Retinal pigment epithelial cell (primary cell): Measurements from ENCODE around the gene NUTM1.

ENCODE experiments used
- DNase-seq: peaks from one replicate; pipeline ENCODE4 v3.0.0-alpha.2; 2010; ENCODE audit warnings: low read depth
- H3K4me3 ChIP-seq: 2 replicates; pipeline ENCODE4 v1.5.1; 2011; ENCODE audit warnings: mild to moderate bottlenecking, low read length, control low read depth, moderate library complexity
- TF ChIP-seq, protein P1 (sequence below): conservative IDR thresholded peaks from 2 replicates; pipeline ENCODE4 v1.5.1; 2011; ENCODE audit warnings: low read depth, low read length, control low read depth, inconsistent platforms

The NUTM1 gene

DNA sequence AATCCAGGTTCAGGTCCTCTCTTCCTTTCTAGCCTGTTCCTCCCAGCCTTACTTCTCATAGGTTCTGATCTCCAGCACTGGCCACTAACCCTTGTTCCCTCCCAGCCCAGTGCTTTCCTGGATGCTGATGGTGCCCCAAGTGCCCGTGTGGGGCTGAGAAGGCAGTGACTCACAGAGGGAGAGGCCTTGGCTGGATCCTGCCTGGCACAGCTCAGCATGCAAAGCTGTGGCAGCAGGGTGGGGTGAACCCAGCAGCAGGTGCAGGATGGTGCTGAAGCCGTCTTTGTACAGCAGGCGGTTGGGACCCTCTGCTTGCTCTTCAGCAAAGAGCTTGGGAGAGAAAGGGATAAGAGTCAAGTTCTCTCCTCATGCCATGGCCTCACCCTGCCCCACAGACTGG, 16.3 kb downstream of the NUTM1 start:
- no peak for DNase-seq
- TF ChIP-seq, protein P1, sequence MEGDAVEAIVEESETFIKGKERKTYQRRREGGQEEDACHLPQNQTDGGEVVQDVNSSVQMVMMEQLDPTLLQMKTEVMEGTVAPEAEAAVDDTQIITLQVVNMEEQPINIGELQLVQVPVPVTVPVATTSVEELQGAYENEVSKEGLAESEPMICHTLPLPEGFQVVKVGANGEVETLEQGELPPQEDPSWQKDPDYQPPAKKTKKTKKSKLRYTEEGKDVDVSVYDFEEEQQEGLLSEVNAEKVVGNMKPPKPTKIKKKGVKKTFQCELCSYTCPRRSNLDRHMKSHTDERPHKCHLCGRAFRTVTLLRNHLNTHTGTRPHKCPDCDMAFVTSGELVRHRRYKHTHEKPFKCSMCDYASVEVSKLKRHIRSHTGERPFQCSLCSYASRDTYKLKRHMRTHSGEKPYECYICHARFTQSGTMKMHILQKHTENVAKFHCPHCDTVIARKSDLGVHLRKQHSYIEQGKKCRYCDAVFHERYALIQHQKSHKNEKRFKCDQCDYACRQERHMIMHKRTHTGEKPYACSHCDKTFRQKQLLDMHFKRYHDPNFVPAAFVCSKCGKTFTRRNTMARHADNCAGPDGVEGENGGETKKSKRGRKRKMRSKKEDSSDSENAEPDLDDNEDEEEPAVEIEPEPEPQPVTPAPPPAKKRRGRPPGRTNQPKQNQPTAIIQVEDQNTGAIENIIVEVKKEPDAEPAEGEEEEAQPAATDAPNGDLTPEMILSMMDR: no peak
- no peak overlapping the region for H3K4me3 ChIP-seq

DNA sequence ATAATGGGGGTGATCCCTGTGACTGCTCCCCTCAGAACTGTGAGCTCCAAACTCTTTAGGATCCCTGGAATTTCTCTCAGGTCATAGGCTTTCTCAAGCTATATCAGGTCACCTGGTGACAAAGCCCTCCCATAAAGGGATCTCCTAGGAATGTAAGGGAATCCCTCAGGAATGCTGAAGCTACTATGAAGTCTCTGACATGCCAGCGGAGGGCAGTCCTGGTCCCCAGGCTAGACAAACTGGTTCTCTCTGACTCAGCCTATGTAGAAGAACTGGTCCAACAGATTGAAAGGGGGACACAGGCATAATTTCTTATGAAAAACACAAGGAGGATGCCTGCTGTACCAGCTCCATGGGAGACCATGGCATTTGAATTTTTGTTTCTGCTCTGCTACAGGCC, 17.2 kb downstream of the NUTM1 start:
- TF ChIP-seq, protein P1: no peak
- no peak overlapping the region for H3K4me3 ChIP-seq
- DNase-seq: no peak

DNA sequence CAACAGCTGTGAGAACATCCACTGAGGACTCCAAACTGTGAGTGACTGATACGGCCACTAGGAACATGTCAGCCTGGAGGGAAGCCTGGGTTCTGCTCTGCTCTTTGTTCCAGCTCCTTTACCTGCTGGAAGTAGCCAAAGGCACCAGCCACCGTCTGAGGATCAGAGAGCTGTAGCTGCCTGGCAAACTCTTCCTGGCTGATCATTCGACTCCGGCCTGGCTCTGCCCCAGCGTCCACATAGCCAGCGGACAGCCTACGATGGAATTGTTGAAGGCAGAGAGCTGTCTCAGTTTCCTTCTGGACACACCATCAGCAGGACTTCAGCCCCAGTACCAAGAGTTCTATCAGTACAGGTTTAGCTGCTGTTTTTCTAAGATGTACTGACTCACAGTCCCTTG, 18.2 kb downstream of the NUTM1 start:
- no peak overlapping the region for H3K4me3 ChIP-seq
- no peak for DNase-seq
- TF ChIP-seq, protein P1: no peak

DNA sequence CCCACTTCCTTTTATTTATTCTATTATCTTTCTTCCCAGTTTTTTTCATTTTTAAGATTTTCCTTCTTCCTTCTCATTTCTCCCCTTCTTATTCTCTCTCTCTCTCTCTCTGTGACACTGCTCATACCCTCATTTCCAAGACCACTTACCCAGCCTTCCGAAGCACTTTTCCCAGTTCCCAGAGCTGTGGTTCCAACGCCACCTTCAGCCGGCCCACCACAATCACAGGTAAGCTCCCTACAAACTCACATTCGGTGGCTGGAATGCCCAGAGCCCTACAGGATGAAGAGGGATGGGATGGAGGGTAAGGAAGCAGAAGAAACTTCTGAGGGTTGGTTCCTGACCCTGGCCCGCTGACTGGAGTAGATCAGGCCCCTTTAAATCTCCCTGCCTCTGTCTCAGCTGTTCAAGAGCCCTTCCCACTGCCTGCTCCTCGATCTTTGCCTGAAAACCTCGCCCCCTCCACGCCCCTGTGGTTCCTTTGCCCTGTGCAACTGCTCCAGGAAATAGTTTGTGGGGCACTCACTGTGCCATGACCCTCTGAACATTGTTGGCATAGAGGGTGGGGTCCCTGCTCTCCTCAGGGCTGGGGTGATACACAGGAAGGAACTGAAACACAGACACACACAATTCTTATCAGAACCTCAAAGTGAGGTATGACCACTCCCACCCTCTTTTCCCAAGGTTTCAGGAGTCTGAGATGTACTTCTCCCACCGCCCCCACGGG, 19.1 kb downstream of the NUTM1 start:
- H3K4me3 ChIP-seq: no peak overlapping the region
- TF ChIP-seq, protein P1: no peak
- no peak for DNase-seq

DNA sequence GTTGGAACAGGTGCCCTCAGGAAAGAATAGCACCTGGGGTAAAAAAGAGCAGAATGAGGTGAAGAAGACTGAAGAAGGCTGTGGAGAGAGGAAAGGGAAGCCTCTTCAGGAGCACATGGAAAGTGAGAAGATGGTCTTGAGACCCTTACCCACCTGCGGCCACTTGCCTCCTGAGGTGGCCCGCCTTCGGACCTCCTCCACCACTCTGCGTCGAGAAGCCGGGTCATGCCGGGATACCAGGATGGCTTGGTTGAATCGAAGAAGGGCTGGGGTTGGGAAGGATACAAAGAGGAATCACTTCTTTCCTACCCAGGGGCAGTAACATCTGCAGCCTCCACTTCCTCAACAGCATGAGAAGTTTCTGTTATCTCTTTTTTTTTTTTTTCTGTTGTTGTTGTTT, 20.9 kb downstream of the NUTM1 start:
- no peak overlapping the region for H3K4me3 ChIP-seq
- no peak for DNase-seq
- TF ChIP-seq, protein P1: no peak

DNA sequence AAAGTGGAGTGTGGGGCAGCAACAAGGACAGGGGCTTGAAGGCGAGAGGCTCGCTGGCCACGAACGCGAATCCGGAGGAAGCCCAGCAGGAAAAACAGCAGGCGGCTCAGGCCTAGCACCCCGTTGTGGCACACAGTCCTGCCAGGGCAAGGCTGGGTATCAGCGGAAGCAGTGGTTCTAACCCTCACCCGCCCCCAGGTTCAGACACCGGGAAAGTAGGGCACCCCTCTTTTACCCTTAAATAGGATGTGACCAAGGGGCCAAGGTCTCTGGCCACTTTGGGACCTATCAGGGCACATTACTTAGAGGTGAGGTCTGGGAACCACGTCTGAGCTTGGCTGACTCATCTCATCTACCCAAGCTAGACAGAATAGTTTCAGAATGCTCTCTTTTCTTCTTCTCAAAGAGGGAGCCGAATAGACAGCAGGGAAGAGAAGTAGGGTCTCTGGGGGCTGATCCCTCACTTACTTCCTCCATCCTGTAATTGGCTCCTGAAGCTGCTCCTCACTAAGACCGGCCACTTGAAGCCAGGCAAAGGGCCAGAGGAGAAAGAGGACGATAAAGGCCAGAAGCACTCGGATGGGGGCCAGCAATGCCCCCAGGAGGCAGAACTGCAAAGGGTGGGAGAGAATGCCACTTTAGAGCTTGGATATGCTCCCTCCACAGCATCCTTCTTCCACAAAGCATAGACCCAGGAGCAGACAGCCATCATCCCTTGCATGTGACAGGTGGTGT, 22.1 kb downstream of the NUTM1 start:
- no peak overlapping the region for H3K4me3 ChIP-seq
- DNase-seq: no peak
- TF ChIP-seq, protein P1: no peak

DNA sequence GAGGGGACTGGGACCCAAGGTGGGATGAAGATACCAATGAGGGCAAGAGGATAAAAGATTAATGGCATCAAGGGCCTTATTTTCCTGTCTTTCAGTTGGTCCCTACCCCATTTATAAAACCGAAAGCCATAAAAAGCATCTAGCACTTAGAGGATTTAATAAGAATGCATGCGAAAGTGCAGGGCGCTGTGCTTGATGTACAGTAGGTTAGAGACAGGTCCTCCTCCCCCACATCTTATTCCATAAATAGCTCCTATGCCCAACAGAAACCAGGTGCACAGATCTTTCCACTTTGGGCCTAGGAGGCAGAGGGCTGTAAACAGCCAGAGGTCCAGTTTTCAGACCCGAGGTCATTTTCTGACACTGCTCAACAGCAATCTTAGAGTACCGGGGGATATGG, 22.7 kb downstream of the NUTM1 start:
- H3K4me3 ChIP-seq: peak overlapping the region; percentile 82
- no peak for DNase-seq

More for the DNA sequence above, 22.7 kb downstream of the NUTM1 start:
- TF ChIP-seq, protein P1: no peak
